Measurements from ENCODE around the gene PACSIN2.

PACSIN2 gene

GRCh38 chr22:42905702-42906183, 109.2 kb downstream of the PACSIN2 start:
- H3K27me3 ChIP-seq (ENCODE audit: control insufficient read depth, low read length) = no peaks in the 10 kb centered on the region
- no peaks in the 10 kb centered on the region for H3F3A ChIP-seq (ENCODE audit: control insufficient read depth, insufficient read depth)
- H3K4me2 ChIP-seq (ENCODE audit: low read length) = no peak overlapping the region
- H3K4me3 ChIP-seq (ENCODE audit: low read length) = no peak overlapping the region
- peaks cover 8% of the 10 kb centered on the region; the same call in 1 of the 2 replicates for H3K36me3 ChIP-seq (ENCODE audit: control insufficient read depth, low read length)
- H3K79me2 ChIP-seq (ENCODE audit: control insufficient read depth, low read length) = no peaks in the 10 kb centered on the region; the same call in 1 of the 2 replicates
- H3K9me2 ChIP-seq (replicated peaks; ENCODE audit: control insufficient read depth, low read length) = no peaks in the 10 kb centered on the region
- no peak overlapping the region for H3K27ac ChIP-seq (ENCODE audit: low read depth, low read length)
- H3K9me3 ChIP-seq (ENCODE audit: control insufficient read depth, insufficient read depth, low read length) = no peaks in the 10 kb centered on the region
- TF ChIP-seq EZH2phosphoT487 (IDR thresholded peaks at IDR 0.05; ENCODE audit: borderline replicate concordance, low read length) = no peak
- TF ChIP-seq, protein P1, sequence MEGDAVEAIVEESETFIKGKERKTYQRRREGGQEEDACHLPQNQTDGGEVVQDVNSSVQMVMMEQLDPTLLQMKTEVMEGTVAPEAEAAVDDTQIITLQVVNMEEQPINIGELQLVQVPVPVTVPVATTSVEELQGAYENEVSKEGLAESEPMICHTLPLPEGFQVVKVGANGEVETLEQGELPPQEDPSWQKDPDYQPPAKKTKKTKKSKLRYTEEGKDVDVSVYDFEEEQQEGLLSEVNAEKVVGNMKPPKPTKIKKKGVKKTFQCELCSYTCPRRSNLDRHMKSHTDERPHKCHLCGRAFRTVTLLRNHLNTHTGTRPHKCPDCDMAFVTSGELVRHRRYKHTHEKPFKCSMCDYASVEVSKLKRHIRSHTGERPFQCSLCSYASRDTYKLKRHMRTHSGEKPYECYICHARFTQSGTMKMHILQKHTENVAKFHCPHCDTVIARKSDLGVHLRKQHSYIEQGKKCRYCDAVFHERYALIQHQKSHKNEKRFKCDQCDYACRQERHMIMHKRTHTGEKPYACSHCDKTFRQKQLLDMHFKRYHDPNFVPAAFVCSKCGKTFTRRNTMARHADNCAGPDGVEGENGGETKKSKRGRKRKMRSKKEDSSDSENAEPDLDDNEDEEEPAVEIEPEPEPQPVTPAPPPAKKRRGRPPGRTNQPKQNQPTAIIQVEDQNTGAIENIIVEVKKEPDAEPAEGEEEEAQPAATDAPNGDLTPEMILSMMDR (IDR thresholded peaks at IDR 0.05; ENCODE audit: low read depth, low read length, poor library complexity, severe bottlenecking) = no peak
- no peaks in the 10 kb centered on the region; the same call in 1 of the 2 replicates for H4K20me1 ChIP-seq (ENCODE audit: control insufficient read depth, insufficient read depth, low read depth, low read length)
- no peaks in the 10 kb centered on the region for H3K4me1 ChIP-seq (ENCODE audit: control insufficient read depth, low read length)

DNA sequence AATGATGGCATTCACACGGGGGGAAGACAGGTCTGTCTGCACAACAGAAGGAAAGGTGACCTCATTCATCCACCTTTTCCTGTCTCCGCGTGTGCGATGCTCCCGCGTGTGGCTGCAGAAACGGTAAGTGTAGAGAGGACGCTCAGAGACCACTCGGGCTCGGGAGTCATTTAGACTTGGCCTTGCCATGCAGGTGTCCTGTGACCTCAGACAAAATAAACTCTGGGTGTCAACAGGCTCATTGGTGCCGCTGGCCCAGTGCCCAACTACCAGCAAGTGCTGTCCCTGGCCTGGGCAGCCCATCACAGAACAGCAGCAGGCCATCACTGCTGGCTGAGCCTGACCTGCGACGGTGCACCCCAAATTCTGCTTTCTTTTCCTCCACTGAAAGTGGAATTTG, 109.7 kb downstream of the PACSIN2 start:
- no peaks in the 10 kb centered on the region for H3K27me3 ChIP-seq (ENCODE audit: control insufficient read depth, low read length)
- H3K9me3 ChIP-seq (ENCODE audit: control insufficient read depth, insufficient read depth, low read length) = no peaks in the 10 kb centered on the region
- H3K4me2 ChIP-seq (ENCODE audit: low read length) = no peak overlapping the region
- no peaks in the 10 kb centered on the region for H3F3A ChIP-seq (ENCODE audit: control insufficient read depth, insufficient read depth)
- no peak overlapping the region for H3K27ac ChIP-seq (ENCODE audit: low read depth, low read length)
- no peaks in the 10 kb centered on the region; the same call in 1 of the 2 replicates for H3K79me2 ChIP-seq (ENCODE audit: control insufficient read depth, low read length)
- TF ChIP-seq EZH2phosphoT487 (IDR thresholded peaks at IDR 0.05; ENCODE audit: borderline replicate concordance, low read length) = no peak
- TF ChIP-seq, protein P1 (IDR thresholded peaks at IDR 0.05; ENCODE audit: low read depth, low read length, poor library complexity, severe bottlenecking) = no peak
- H3K36me3 ChIP-seq (ENCODE audit: control insufficient read depth, low read length) = peaks cover 4% of the 10 kb centered on the region; the same call in 1 of the 2 replicates
- H3K4me1 ChIP-seq (ENCODE audit: control insufficient read depth, low read length) = no peaks in the 10 kb centered on the region
- no peaks in the 10 kb centered on the region; the same call in 1 of the 2 replicates for H4K20me1 ChIP-seq (ENCODE audit: control insufficient read depth, insufficient read depth, low read depth, low read length)
- no peaks in the 10 kb centered on the region for H3K9me2 ChIP-seq (replicated peaks; ENCODE audit: control insufficient read depth, low read length)
- H3K4me3 ChIP-seq (ENCODE audit: low read length) = no peak overlapping the region

DNA sequence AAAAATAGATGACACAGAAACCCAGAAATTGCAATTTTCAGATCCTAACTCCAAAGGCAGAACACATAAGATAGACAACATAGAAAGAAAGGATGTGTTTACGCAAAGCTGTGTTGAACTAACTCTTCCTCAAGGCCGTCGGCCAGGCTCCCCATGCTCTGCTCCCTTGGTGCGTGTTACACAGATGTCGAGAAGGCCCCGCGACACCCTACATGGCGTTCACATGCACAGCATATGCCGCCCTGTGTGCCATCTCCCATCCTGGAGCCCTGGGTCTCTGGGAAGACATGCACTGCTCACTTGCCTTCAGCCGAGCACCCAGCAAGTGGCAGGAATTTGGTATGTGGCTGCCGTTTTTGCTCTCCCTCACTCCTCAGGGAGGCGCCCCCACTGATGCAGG, 110.9 kb downstream of the PACSIN2 start:
- no peaks in the 10 kb centered on the region for H3K9me3 ChIP-seq (ENCODE audit: control insufficient read depth, insufficient read depth, low read length)
- no peaks in the 10 kb centered on the region; the same call in 1 of the 2 replicates for H3K79me2 ChIP-seq (ENCODE audit: control insufficient read depth, low read length)
- H3K4me1 ChIP-seq (ENCODE audit: control insufficient read depth, low read length) = no peaks in the 10 kb centered on the region
- H4K20me1 ChIP-seq (ENCODE audit: control insufficient read depth, insufficient read depth, low read depth, low read length) = no peaks in the 10 kb centered on the region; the same call in 1 of the 2 replicates
- H3K4me2 ChIP-seq (ENCODE audit: low read length) = no peak overlapping the region
- no peaks in the 10 kb centered on the region for H3K9me2 ChIP-seq (replicated peaks; ENCODE audit: control insufficient read depth, low read length)
- no peaks in the 10 kb centered on the region for H3K27me3 ChIP-seq (ENCODE audit: control insufficient read depth, low read length)
- peaks cover 4% of the 10 kb centered on the region; the same call in 1 of the 2 replicates for H3K36me3 ChIP-seq (ENCODE audit: control insufficient read depth, low read length)
- no peaks in the 10 kb centered on the region for H3F3A ChIP-seq (ENCODE audit: control insufficient read depth, insufficient read depth)
- TF ChIP-seq, protein P1 (IDR thresholded peaks at IDR 0.05; ENCODE audit: low read depth, low read length, poor library complexity, severe bottlenecking) = no peak
- no peak for TF ChIP-seq EZH2phosphoT487 (IDR thresholded peaks at IDR 0.05; ENCODE audit: borderline replicate concordance, low read length)
- no peak overlapping the region for H3K4me3 ChIP-seq (ENCODE audit: low read length)
- no peak overlapping the region for H3K27ac ChIP-seq (ENCODE audit: low read depth, low read length)

Measured in DOHH2 (cell line).